ENCODE measurements around the gene HDAC4. TPM values are rescaled to one million over a fixed set of nuclear protein-coding genes. Genes with fewer than 3 reads are reported as not detected.

The HDAC4 gene
- total RNA-seq, 1 donor from 2014 or later = 76.6 TPM

DNA sequence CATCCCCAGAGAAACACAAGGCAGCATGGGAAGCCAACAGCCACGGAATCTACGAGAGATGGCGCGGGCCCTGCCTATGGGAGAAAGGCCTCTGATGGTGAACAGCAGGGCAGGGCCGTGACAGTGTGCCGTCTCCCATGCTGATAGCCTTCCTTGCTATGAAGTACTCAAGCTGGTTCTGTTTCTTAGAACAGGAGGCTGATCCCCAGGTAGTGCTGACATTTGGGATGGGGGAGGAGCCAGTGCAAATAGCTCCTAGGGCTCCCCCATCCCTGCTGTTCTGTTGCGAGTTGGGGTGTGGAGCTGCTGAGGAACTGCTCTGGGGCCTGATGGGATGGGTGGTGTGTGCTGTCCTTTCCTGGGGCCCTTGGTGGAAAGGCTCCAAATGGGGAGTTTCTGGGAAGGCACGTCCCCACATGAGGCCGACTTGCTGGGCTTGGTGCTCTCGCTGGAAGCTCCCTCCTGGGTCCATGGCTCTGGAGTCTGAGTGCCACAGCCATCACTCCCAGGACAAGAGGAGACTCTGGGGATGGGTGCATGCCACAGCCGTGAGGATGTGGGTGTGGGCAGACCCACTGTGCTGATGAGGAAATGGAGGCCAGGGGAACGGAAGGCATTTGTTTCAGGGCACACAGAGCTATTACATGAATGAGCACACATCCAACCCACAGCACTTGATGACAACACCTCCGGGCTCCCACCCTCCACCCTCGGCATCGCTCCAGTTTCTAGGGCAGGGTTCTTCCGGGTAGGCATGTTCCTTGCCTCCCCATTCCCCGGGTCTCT, 246.8 kb downstream of the HDAC4 start:
- Histone ChIP-seq H3K4me1 (peaks cover 30% of the 10 kb centered on the region), H3K27ac (peak overlapping the region; percentile 4), H3K9me3 (no peaks in the 10 kb centered on the region), H3K27me3 (no peaks in the 10 kb centered on the region), H3K36me3 (peaks cover 0 to 24% of the 10 kb centered on the region in 2 donors), H3K4me3 (no peak overlapping the region)
- TF ChIP-seq, protein P1, sequence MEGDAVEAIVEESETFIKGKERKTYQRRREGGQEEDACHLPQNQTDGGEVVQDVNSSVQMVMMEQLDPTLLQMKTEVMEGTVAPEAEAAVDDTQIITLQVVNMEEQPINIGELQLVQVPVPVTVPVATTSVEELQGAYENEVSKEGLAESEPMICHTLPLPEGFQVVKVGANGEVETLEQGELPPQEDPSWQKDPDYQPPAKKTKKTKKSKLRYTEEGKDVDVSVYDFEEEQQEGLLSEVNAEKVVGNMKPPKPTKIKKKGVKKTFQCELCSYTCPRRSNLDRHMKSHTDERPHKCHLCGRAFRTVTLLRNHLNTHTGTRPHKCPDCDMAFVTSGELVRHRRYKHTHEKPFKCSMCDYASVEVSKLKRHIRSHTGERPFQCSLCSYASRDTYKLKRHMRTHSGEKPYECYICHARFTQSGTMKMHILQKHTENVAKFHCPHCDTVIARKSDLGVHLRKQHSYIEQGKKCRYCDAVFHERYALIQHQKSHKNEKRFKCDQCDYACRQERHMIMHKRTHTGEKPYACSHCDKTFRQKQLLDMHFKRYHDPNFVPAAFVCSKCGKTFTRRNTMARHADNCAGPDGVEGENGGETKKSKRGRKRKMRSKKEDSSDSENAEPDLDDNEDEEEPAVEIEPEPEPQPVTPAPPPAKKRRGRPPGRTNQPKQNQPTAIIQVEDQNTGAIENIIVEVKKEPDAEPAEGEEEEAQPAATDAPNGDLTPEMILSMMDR (IDR thresholded peaks at IDR 0.05) = no peak
- no peak for TF ChIP-seq POLR2A (IDR thresholded peaks at IDR 0.05)
- DNase-seq (ENCODE audit: extremely low spot score in 2 of 2) = no peak
- intact Hi-C loops (cut with DNase I) = no loop called here

DNA sequence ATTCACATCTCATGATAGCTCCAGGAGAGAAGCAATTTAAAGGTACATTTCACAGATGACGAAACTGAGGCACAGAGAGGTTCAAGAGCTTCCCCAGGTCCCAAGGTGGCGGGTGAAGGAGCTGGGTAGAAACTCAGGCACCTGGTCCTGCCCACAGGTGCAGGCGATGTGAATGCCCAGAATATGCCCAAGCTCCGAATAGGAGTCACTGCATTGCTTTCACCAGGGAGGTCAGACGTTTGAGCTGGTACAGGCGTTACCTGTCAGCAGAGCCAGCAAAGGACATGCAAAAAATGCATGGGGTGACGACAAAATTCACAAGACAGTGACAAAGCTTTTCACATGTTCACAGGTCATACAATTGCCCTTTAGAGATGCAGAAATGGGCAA, 247.9 kb downstream of the HDAC4 start:
- H3K4me1 ChIP-seq = peaks cover 28% of the 10 kb centered on the region
- H3K27me3 ChIP-seq = no peaks in the 10 kb centered on the region
- H3K36me3 ChIP-seq = peaks cover 0 to 31% of the 10 kb centered on the region in 2 donors
- no peak for DNase-seq (ENCODE audit: extremely low spot score in 2 of 2)
- no peaks in the 10 kb centered on the region for H3K9me3 ChIP-seq
- H3K27ac ChIP-seq = peak overlapping the region; percentile 84
- no peak overlapping the region for H3K4me3 ChIP-seq
- intact Hi-C loops (cut with DNase I) = no loop called here
- TF ChIP-seq, protein P1 (IDR thresholded peaks at IDR 0.05) = no peak
- TF ChIP-seq POLR2AphosphoS5 (IDR thresholded peaks at IDR 0.05; ENCODE audit: insufficient read depth in 1 of 2, low read depth in 1 of 2) (no peak), POLR2A (IDR thresholded peaks at IDR 0.05) (no peak)

DNA sequence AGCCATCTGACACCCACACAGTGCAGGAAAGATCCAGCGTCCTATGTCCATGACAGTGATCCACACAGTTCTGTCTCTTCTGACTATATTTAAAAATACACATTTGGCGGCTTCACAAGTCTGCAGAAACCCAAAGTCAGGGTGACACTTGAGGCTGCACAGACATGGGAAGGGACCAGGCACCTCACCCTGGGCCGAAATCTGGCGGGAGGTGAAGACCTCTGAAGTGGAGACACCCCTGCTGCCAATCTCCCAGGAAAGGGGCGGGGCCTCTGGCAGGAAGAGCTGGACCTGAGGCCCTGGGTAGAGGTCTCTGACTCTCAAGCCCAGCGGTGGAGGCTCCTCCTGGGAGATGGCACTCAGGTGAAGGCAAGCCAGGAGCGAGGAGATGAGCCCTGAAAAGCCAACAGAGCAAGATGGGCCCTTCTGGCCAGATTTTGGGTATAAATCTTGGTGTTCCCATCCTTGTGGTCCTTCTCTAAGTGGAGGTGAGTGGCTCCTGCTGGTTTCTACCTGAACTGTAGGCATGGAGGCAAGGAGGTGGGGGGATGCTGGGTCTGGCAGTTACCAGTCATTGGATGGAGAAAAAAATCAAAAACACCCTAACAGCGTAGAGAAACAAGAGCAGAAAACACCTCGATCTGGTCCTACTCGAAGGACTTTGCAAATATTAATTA, 248.4 kb downstream of the HDAC4 start:
- no peak for DNase-seq (ENCODE audit: extremely low spot score in 2 of 2)
- H3K4me3 ChIP-seq = no peak overlapping the region
- H3K4me1 ChIP-seq = peaks cover 23% of the 10 kb centered on the region
- intact Hi-C loops (cut with DNase I) = no loop called here
- TF ChIP-seq POLR2AphosphoS5 (IDR thresholded peaks at IDR 0.05; ENCODE audit: insufficient read depth in 1 of 2, low read depth in 1 of 2) (no peak), POLR2A (IDR thresholded peaks at IDR 0.05) (no peak)
- TF ChIP-seq, protein P1 (IDR thresholded peaks at IDR 0.05) = no peak
- H3K27ac ChIP-seq = peak overlapping the region; percentile 84
- H3K27me3 ChIP-seq = no peaks in the 10 kb centered on the region
- no peaks in the 10 kb centered on the region for H3K9me3 ChIP-seq
- H3K36me3 ChIP-seq = peaks cover 0 to 31% of the 10 kb centered on the region in 2 donors

DNA sequence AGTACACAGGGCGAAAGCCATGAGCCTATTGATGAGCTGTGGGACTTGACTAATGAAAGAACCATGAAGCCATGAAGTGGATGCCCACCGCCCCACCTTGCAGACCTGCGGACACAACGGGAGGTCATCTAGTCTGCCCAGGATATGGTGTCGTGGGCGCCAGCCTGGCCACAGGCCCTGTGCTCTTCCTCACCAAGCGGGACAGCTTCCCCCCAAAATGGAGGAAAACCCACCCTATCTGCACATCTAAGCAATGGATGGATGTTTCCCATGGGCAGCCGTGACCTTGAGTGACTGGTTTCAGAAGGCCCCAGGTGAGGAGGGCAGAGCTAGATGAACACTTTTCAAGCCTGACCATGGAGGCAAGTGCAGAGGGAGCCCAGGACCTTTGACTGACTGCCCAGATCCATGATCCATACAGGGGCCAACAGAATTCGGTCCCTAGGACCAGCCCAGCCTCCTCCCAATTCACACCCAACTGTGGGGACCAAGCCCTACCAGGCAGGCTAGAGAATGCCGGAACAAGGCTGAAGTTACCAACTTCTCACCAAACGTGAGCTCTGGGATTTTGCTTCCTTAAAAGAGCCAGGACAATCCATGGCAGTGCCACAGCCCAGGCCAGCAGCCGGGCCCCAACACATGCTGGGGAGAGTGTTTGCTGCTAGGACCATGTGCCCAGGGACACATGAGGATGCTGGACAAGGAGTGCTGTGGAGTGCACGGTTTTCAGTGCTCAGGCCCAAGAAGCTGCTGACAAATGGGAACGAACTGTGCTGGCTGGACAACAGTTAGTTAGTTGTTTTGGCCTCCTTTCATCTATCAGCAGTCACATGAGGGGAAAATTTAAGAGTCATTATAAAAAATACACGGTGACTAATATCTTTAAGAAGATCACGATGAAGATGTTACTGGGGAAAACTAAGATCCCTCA, 249.4 kb downstream of the HDAC4 start:
- no peaks in the 10 kb centered on the region for H3K9me3 ChIP-seq
- no peak for DNase-seq (ENCODE audit: extremely low spot score in 2 of 2)
- TF ChIP-seq POLR2AphosphoS5 (IDR thresholded peaks at IDR 0.05; ENCODE audit: insufficient read depth in 1 of 2, low read depth in 1 of 2) (peak; percentile 79), POLR2A (IDR thresholded peaks at IDR 0.05) (no peak)
- TF ChIP-seq, protein P1 (IDR thresholded peaks at IDR 0.05) = no peak
- H3K4me3 ChIP-seq = no peak overlapping the region
- H3K27ac ChIP-seq = peak overlapping the region; percentile 84
- H3K27me3 ChIP-seq = no peaks in the 10 kb centered on the region
- peaks cover 22% of the 10 kb centered on the region for H3K4me1 ChIP-seq
- intact Hi-C loops (cut with DNase I) = no loop called here
- peaks cover 0 to 28% of the 10 kb centered on the region in 2 donors for H3K36me3 ChIP-seq
